ENCODE results near the gene BRSK2.
"Not testable (repeated sequence)": the region's sequence is repeated elsewhere in the genome, so short reads cannot be mapped to it uniquely, and the experiment has no call there.

BRSK2 gene

GRCh38 chr11:1389932-1390568 lies at the start of gene BRSK2:
TSS of gene BRSK2 (plus strand) at chr11:1389934. CDS start at chr11:1390285, 351 bp downstream.
- no peak for DNase-seq

- DNase-seq = no peak
Observed at GRCh38 chr11:1340111-1340510, 49.6 kb upstream of the BRSK2 start.

GRCh38 chr11:1341226-1341625 lies 48.5 kb upstream of the BRSK2 start:
- DNase-seq = not testable (repeated sequence)

- no peak for DNase-seq
Observed at GRCh38 chr11:1341928-1342524, 47.7 kb upstream of the BRSK2 start.

GRCh38 chr11:1342946-1343345 lies 46.8 kb upstream of the BRSK2 start:
- no peak for DNase-seq

GRCh38 chr11:1343391-1344055 lies 46.2 kb upstream of the BRSK2 start:
- DNase-seq = no peak

GRCh38 chr11:1344056-1344635 lies 45.6 kb upstream of the BRSK2 start:
- DNase-seq = no peak

- no peak for DNase-seq
Observed at GRCh38 chr11:1345737-1346513, 43.8 kb upstream of the BRSK2 start.

GRCh38 chr11:1346669-1347390 lies 42.9 kb upstream of the BRSK2 start:
- no peak for DNase-seq

GRCh38 chr11:1347411-1347999 lies 42.2 kb upstream of the BRSK2 start:
- DNase-seq = not testable (repeated sequence)

- DNase-seq = no peak
Observed at GRCh38 chr11:1348146-1348795, 41.5 kb upstream of the BRSK2 start.

GRCh38 chr11:1348796-1349326 lies 40.9 kb upstream of the BRSK2 start:
- no peak for DNase-seq

GRCh38 chr11:1349327-1350041 lies 40.2 kb upstream of the BRSK2 start:
- no peak for DNase-seq

- no peak for DNase-seq
Observed at GRCh38 chr11:1350086-1350725, 39.5 kb upstream of the BRSK2 start.

- DNase-seq = no peak
Observed at GRCh38 chr11:1351278-1351937, 38.3 kb upstream of the BRSK2 start.

- no peak for DNase-seq
Observed at GRCh38 chr11:1352696-1353382, 36.9 kb upstream of the BRSK2 start.

GRCh38 chr11:1353383-1354124 lies 36.2 kb upstream of the BRSK2 start:
- DNase-seq = no peak

All from stimulated activated CD4-positive, alpha-beta T cell treated with anti-CD3 and anti-CD28 coated beads, Interleukin-12 subunit alpha, Interleukin-12 subunit beta, amount 100 ng/mL, for 4 hours (primary cell).